Choroid plexus epithelial cell (primary cell): ENCODE results near the gene HS6ST2.

ENCODE experiments used
- DNase-seq: peaks from one replicate; pipeline ENCODE4 v3.0.0-alpha.2; 2010; ENCODE audit warnings: low read depth
- H3K4me3 ChIP-seq: 2 replicates; pipeline ENCODE4 v1.5.1; 2011; ENCODE audit warnings: low read depth, mild to moderate bottlenecking, control low read depth, low read length, moderate library complexity
- TF ChIP-seq, protein P1 (sequence below): conservative IDR thresholded peaks from 2 replicates; pipeline ENCODE4 v1.5.1; 2011; ENCODE audit warnings: low read depth, mild to moderate bottlenecking, control low read depth, inconsistent platforms, low read length, moderate library complexity

The HS6ST2 gene

DNA sequence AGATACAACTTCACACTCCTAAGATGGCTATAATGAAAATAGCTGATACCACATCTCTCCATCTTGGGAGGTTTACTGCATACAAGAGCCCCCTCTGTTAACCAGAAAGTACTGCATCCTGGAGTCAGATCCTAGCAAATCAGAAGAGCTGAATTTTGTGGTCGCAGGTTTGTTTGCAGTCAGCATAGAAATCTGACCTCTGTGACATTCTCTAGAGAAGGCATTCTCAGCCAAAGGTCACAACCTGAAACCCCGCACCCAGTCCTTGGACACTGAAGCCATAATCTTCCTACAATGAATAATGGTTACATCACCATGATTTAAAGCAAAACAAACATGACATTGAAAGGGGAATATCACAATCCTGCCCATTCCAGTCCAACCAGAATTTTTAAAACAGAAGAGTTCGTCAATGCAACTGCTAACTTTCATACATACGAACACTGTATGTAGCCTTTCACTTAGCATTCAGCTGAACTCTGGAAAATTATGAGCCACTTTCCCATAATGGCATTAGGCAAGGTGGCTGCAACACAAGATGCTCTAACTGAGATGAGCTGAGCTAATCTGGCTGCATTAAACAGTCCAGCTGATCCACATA lies 17.6 kb downstream of the HS6ST2 start:
- H3K4me3 ChIP-seq, result no peak overlapping the region
- DNase-seq, result peak; percentile 24
- TF ChIP-seq, protein P1, sequence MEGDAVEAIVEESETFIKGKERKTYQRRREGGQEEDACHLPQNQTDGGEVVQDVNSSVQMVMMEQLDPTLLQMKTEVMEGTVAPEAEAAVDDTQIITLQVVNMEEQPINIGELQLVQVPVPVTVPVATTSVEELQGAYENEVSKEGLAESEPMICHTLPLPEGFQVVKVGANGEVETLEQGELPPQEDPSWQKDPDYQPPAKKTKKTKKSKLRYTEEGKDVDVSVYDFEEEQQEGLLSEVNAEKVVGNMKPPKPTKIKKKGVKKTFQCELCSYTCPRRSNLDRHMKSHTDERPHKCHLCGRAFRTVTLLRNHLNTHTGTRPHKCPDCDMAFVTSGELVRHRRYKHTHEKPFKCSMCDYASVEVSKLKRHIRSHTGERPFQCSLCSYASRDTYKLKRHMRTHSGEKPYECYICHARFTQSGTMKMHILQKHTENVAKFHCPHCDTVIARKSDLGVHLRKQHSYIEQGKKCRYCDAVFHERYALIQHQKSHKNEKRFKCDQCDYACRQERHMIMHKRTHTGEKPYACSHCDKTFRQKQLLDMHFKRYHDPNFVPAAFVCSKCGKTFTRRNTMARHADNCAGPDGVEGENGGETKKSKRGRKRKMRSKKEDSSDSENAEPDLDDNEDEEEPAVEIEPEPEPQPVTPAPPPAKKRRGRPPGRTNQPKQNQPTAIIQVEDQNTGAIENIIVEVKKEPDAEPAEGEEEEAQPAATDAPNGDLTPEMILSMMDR, result peak; percentile 53

DNA sequence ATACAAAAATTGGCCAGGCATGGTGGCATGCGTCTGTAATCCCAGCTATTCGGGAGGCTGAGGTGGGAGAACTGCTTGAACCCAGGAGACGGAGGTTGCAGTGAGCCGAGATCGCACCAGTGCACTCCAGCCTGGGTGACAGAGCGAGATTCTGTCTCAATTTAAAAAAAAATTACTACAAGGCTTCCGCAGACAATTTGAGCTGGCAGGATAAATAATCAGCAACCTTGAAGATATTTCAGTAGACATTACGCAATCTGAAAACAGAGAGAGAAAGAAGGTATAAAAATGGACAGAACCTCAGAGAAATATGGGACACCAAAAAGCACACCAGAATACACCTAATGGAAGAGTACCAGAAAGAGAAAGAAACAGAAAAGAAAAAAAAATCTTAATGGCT lies 25.3 kb downstream of the HS6ST2 start:
- TF ChIP-seq, protein P1, result no peak
- no peak for DNase-seq
- H3K4me3 ChIP-seq, result no peak overlapping the region

DNA sequence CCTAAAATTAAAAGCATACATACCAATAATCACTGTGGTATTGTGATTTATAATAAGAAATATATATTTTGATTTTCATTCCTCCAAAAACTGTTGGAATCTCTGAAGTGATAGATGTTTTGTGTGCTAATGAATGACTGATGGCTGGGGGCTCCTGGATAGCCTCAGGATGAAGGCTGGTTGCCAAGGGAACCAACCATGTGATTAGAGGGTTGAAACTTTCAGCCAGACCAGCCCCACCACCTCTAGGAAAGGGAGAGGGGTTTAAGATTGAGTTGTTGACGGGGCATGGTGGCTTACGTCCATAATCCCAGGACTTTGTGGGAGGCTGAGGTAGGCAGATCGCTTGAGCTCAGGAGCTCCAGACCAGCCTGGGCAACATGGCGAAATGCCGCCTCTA lies 34.0 kb downstream of the HS6ST2 start:
- TF ChIP-seq, protein P1, result no peak

DNA sequence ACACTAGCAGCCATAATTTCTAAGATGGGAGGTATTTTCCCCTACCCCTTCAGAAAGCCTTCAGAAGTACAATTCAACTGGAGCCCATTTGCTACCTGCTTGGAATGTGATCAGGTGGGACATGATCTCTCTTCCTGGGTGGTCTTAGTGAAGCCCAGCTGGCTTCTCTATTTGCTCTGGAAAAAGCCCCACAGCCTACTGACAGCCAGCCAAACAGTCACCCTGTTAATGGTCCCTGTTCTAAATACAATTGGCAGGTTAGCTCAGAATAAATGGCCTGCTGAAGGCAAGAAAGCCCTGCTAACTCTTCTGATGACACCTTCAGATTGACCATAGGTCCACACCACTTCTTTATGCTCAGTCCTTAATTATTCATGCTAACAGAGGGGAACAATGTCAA lies 39.9 kb downstream of the HS6ST2 start:
- no peak for DNase-seq
- no peak overlapping the region for H3K4me3 ChIP-seq
- TF ChIP-seq, protein P1, result no peak

More for the DNA sequence above, 34.0 kb downstream of the HS6ST2 start:
- no peak overlapping the region for H3K4me3 ChIP-seq
- DNase-seq, result no peak

DNA sequence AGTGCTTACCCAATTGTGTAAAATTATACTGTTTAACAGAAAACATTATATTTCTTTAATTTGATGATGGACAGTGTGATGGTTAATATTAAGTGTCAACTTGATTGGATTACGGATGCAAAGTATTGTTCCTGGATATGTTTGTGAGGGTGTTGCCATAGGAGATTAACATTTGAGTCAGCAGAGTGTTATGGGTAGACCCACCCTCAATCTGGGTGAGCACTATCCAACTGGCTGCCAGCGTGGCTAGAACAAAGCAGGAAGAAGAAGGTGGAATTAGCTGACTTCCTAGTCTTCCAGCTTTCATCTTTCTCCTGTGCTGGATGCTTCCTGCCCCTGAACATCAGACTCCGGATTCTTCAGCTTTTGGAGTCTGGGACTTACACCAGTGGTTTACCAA lies 42.1 kb downstream of the HS6ST2 start:
- no peak for DNase-seq

DNA sequence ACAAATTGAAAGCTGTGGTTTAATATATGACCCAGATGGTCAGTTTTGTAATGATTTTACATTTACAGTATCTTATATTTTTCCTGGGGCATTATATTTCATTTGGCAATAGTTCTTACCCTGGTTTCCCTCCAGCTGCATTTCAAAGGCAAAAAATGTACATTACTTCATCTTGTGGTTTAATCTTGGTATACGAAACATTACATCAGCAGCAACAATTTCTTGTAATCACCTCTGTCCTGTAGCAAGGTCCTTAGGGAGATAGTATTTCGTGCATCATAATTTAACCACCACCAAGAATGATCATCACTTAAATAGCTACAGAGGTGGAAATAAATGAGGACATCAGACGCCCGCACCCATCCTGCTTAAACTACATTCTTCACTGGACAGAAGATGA lies 48.8 kb downstream of the HS6ST2 start:
- TF ChIP-seq, protein P1, result no peak
- peak; percentile 89 for DNase-seq
- H3K4me3 ChIP-seq, result no peak overlapping the region

More for the DNA sequence above, 42.1 kb downstream of the HS6ST2 start:
- TF ChIP-seq, protein P1, result no peak
- H3K4me3 ChIP-seq, result no peak overlapping the region

DNA sequence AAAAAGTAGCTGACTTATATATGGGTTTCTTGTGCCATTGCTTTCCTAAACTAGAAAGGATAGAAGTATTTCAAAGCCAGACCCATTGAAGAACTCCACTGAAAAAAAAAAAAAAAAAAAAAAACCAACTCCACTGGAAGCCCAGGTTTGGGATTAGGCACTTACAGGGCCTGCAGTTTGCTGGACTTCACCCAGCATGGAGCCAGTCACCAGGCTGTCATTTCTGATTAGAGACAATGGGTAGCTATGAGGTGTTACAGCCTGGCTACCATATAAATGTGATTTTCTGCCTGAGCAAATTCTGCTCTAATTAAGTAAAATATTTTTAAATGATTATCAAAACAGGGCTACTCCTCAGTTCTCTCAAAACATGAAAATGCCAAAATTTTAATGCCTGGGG lies 49.5 kb downstream of the HS6ST2 start:
- TF ChIP-seq, protein P1, result no peak
- DNase-seq, result no peak
- H3K4me3 ChIP-seq, result no peak overlapping the region
